HG03457 (cell line): ENCODE measurements around the gene RFLNA.
"Not testable (repeated sequence)": the region's sequence is repeated elsewhere in the genome, so short reads cannot be mapped to it uniquely, and the experiment has no call there.

ENCODE experiments used
- ATAC-seq: cut with Tn5 transposase; IDR thresholded peaks from one replicate; pipeline ENCODE4 v1.9.1; 2021; ENCODE audit warnings: moderate number of reproducible peaks; ENCODE audit not compliant: unreplicated experiment

The RFLNA gene

GRCh38 chr12:124318278-124319020 lies 23.6 kb downstream of the RFLNA start:
- ATAC-seq = no peak

GRCh38 chr12:124319368-124320050 lies 24.6 kb downstream of the RFLNA start:
- no peak for ATAC-seq

GRCh38 chr12:124321040-124321481 lies 26.2 kb downstream of the RFLNA start:
- ATAC-seq = peak; percentile 64

DNA sequence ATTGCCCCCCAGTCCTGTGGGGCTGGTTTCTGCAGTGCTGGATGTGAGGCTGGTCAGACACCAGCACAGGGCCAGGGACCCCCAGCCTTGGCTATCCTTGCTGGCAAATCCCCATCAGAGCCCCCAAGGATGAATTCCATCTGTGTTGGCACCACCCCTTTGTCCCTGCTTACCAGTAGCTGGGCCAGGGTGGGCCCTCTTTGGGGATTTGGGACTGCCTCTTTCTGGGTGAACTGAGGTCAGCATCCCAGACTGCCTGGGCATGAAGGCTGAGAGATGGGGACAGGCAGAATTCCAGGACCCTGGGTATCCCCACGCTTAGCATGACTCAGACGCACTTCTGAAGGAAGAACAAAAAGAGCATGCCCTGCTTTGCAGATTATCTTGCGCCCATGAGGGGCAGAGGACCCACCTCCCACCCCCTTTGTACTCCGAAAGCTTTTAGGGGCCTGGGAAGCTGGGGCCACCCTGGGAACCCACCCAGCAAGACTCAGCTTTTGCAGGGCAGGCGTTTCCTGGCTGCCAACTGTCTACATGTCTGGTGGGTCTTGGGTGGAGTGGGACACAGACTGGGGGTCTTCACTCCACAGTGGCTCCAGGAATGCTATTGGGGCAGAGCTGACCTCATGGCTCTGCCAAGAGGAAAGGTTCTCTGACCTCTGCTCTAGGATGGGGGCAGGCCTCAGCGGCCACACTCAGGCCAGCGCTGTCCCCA lies 26.8 kb downstream of the RFLNA start:
- ATAC-seq = no peak

GRCh38 chr12:124322271-124322998 lies 27.5 kb downstream of the RFLNA start:
- ATAC-seq = no peak

DNA sequence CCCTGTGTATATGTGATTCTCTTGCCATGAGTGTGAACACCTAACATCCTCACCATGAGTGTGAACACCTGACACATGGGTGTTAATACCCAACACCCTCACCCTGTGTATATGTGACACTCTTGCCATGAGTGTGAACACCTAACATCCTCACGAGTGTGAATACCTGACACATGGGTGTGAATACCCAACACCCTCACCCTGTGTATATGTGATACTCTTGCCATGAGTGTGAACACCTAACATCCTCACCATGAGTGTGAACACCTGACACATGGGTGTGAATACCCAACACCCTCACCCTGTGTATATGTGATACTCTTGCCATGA lies 28.1 kb downstream of the RFLNA start:
- ATAC-seq = not testable (repeated sequence)

DNA sequence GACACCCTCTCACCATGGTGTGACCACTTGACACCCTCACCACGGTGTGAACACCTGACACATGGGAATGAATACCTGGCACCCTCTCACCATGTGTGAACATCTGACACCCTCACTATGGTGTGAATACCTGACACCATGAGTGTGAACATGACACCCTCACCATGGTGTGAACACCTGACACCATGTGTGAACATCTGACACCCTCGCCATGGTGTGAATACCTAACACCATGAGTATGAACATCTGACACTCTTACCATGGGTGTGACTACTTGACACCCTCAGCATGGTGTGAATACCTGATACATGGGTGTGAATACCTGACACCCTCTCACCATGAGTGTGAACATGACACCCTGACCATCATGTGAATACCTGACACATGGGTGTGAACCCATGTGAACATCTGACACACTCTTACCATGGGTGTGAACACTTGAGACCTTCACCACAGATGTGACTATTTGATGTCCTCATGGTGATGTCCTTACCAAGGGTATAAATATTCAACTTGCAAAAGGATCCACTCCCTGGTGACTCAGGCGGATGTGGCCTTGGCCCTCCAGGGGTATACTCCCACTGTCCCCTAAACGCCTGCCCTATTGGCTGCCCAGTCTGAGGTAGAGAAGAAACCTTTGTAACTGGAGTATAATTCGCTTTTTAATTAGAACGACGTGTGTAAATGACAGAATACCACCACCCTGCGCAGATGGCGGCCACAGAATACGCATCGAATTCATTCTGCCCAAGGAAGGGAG lies 29.1 kb downstream of the RFLNA start:
- no peak for ATAC-seq

DNA sequence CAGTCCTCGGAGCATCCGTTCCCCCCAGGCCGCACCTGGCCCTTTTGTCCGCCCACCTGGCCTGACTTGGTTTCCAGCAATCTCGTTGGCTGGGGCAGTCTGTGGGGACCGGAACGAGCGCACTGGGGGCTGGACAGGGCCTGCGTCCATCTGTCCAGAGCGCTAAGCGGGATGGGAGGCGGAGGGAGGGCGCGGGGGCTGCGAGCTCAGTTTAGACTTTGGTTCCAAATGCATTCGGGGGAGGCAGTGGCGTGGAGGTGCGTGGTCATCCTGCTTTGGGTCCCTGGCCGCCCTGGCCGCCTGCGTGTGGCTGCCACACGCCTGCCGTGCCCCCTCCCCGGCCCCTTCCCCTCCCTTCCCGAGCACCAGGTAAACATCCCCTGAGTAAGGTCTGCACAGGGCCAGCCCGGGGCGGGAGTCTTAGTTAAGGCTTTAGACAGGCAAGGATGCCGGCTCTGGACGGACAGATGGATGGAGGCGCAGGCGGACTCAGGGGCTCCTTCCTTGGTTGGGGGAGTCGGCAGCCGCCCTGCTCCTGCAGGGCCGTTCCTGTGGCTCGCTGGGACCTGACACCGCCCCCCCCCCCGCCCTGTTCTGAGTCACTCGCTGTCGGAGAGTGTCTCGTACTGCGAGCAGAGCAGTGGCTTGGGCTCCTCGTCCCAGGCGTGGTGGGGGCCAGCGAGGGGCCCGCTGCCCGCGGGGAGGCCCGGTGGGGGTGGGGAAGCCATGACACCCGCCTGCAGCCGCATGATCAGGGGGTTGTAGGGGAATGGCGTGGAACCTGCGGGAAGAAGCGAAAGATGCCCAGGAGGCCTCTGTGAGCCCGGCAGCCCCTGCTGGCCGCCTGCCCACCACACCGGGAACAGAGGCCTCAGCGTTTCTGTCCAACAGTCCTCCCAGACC lies 30.2 kb downstream of the RFLNA start:
- ATAC-seq = no peak

DNA sequence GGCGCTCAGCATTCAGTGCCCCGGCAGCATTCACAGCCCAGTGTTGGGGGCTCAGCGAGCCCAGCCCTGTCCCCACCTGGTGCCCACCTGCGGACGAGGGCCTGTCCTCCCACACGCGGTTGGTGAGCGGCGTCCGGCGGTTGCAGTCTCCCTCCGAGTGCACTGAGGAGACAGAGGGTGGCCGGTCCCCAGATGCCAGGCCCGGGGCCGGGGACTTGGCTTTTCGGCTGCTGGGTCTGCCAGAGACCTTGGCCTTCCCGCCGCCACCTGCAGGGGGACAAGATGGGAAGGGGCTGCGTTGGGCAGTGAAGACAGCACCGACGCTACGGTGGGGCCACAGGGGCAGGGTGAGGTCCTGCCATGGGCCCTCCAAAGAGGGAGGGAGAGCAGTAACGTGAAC lies 31.2 kb downstream of the RFLNA start:
- ATAC-seq = no peak

GRCh38 chr12:124326871-124327270 lies 32.0 kb downstream of the RFLNA start:
- ATAC-seq = no peak

- no peak for ATAC-seq
Observed at GRCh38 chr12:124327362-124328043, 32.6 kb downstream of the RFLNA start.

- ATAC-seq = no peak
Observed at GRCh38 chr12:124328116-124328515, 33.2 kb downstream of the RFLNA start.

DNA sequence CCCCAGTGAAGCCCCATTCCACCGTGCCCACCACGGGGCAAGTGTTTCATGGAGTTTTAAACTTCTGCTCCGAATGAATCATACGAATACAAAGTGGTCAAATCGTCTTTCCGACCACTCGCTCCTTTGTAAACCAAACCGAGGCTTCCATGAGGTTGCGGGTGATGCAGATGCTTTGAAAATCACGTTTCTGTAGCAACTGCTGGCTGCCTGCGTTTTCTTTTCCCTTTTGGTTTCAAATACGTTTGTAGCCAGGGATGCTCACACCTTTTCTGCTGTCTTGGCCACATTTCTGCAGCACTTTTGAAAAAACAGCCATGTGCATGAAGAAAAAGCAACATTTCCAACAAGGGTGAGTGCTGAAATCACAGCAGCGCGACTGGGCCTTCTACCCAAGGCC lies 33.7 kb downstream of the RFLNA start:
- no peak for ATAC-seq

DNA sequence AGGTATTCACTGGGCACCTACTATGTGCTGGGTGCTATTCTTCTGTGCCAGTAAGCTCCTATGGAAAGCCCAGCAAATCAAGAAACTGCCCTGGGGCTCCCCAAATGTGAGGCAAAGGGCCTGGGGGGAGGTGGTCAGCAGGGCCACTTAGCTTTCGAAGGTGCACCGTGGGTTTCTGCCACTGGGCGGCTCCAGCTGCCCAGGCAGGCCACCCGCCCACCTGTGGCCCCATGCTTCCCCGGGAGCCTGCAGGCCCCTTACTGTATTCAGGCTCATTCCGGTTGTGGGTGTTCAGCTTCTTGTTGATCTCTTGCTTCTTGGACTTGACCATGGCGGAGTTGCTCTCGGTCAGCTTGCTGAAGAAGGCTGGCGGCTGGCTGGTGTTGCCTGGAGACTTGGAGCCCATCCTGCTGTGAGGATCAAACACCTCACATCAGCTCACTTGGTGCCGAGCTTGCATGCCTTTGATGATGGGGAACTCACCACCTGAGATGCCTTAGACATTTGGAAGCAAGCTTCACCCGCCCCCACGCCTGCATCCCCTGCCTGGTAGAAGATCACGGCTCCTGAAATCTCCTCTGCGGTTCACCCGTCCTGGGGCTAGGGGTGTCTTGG lies 37.3 kb downstream of the RFLNA start:
- ATAC-seq = no peak

DNA sequence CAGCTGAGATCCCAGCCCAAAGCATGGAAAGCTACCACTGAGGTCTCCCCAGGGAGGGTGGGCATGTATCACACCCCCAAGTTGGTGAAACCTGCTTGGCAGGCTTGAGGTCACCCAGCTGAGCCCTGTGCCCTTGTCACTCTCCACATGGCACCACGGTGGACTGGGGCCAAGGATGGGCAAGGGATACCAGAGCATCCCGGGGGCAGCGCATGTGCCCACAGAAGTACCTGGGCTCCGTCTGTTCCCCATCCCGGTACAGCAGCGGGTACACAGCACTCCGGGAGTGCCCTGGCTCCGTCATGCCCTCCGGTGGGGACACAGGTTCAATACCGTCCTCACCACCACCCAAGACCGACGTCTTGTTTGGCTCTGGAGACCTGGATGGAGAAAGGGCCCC lies 38.0 kb downstream of the RFLNA start:
- ATAC-seq = no peak

- ATAC-seq = no peak
Observed at GRCh38 chr12:124333724-124334123, 38.8 kb downstream of the RFLNA start.

GRCh38 chr12:124334266-124334665 lies 39.4 kb downstream of the RFLNA start:
- ATAC-seq = no peak

DNA sequence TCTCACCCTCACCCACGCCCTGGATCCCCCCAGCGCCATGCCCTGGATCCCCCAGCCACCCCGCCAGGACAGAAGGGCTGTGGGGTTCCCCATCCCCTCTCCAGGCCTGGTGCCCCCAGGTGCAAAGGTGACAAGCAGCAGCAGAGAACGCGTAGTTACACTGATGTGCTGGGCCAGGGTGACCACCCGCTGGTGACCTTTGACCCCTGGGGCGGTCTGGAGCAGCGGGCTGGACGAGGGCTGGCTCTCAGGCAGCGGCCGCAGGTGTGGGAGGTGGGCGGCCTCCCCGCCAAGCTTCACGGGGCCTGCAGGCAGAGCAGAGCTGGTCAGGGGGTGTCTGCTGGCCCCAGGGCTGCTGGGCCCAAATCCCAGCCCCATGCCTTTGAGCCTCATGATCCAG lies 40.1 kb downstream of the RFLNA start:
- ATAC-seq = no peak
